Keratinocyte (primary cell): ENCODE measurements around the gene PCNT. TPM values are rescaled to one million over a fixed set of nuclear protein-coding genes. Genes with fewer than 3 reads are reported as not detected.

Source experiments
- DNase-seq: peaks from one replicate; pipeline ENCODE4 v3.0.0-alpha.2; 2011; ENCODE audit warnings: low read depth, missing footprints, low spot score
- FAIRE-seq: peaks from 2 replicates; lab custom pipeline; 2011; peaks lifted over from hg19 to GRCh38; lab: Jason Lieb, UNC
- H2AFZ ChIP-seq: 2 replicates; pipeline ENCODE4 v1.6.0; 2012; ENCODE audit warnings: low read length, control low read depth, inconsistent platforms; ENCODE audit not compliant: control insufficient read depth
- H3K27ac ChIP-seq: 2 replicates; pipeline ENCODE4 v1.5.1; 2011; ENCODE audit warnings: low read length; ENCODE audit not compliant: control insufficient read depth, insufficient read depth
- H3K27me3 ChIP-seq: 3 replicates; pipeline ENCODE4 v1.6.0; 2011; ENCODE audit warnings: low read length; ENCODE audit not compliant: control insufficient read depth, insufficient read depth; ENCODE audit errors: extremely low read depth
- H3K36me3 ChIP-seq, 2 experiments: 2 replicates in 1 of 2; 3 replicates in 1 of 2; pipeline ENCODE4 v1.5.1; 2011; ENCODE audit warnings: low read length in 2 of 2, mild to moderate bottlenecking in 1 of 2; ENCODE audit not compliant: control insufficient read depth in 2 of 2, insufficient read depth in 2 of 2; ENCODE audit errors: extremely low read depth in 1 of 2
- H3K4me1 ChIP-seq: 3 replicates; pipeline ENCODE4 v1.5.1; 2011; ENCODE audit warnings: low read length; ENCODE audit not compliant: control insufficient read depth, insufficient read depth; ENCODE audit errors: extremely low read depth
- H3K4me2 ChIP-seq: 3 replicates; pipeline ENCODE4 v1.6.0; 2011; ENCODE audit warnings: low read depth, low read length; ENCODE audit not compliant: control insufficient read depth, insufficient read depth; ENCODE audit errors: extremely low read depth
- H3K4me3 ChIP-seq, 3 experiments: fragments of 200-600 bp in 1 of 3; sonication (generic) in 1 of 3; 2 replicates in 2 of 3; 3 replicates in 1 of 3; pipeline ENCODE4 v1.5.1; 2011 to 2016; ENCODE audit warnings: low read length in 3 of 3, mild to moderate bottlenecking in 3 of 3, control low read depth in 2 of 3, inconsistent platforms in 1 of 3, low read depth in 1 of 3, mixed read lengths in 1 of 3, mixed run types in 1 of 3, moderate library complexity in 1 of 3; ENCODE audit not compliant: control insufficient read depth in 2 of 3, insufficient read depth in 2 of 3; ENCODE audit errors: extremely low read depth in 1 of 3
- H3K79me2 ChIP-seq: 2 replicates; pipeline ENCODE4 v1.6.0; 2012; ENCODE audit warnings: low read length; ENCODE audit not compliant: control insufficient read depth, insufficient read depth
- H3K9ac ChIP-seq: 3 replicates; pipeline ENCODE4 v1.6.0; 2011; ENCODE audit warnings: low read length; ENCODE audit not compliant: control insufficient read depth, insufficient read depth; ENCODE audit errors: extremely low read depth
- H3K9me1 ChIP-seq: 3 replicates; pipeline ENCODE4 v1.6.0; 2011; ENCODE audit warnings: low read length; ENCODE audit not compliant: control insufficient read depth, insufficient read depth; ENCODE audit errors: extremely low read depth
- H3K9me3 ChIP-seq: 2 replicates; pipeline ENCODE4 v1.5.1; 2012; ENCODE audit warnings: low read depth, low read length; ENCODE audit not compliant: control insufficient read depth
- H4K20me1 ChIP-seq: 3 replicates; pipeline ENCODE4 v1.6.0; 2011; ENCODE audit warnings: low read length; ENCODE audit not compliant: control insufficient read depth, insufficient read depth; ENCODE audit errors: extremely low read depth
- EZH2 ChIP-seq: IDR thresholded peaks from one replicate; pipeline ENCODE4 v1.6.1; 2012; ENCODE audit warnings: inconsistent platforms, mild to moderate bottlenecking, low read length, moderate library complexity
- dilution Hi-C: fragments of 300-500 bp; cut with MboI; formaldehyde crosslinking; loops from one replicate; pipeline ENCODE4 v1.7.0; 2020; ENCODE audit warnings: low sequenced_read_pairs; ENCODE audit not compliant: extremely low pct_ligation_motif_present
- polyA plus RNA-seq, 5 experiments: library from polyadenylated mRNA; depleted of rRNA in 3 of 5; stranded (reverse) in 3 of 5; stranded (forward) in 1 of 5; unstranded in 1 of 5; fragments of >200 nt; gene quantifications; 1 replicate in 1 of 5; 2 replicates in 3 of 5; 3 replicates in 1 of 5; pipeline versions ENCODE4 v1.2.1 to v1.2.3, GENCODE V29; 2011 to 2012; ENCODE audit warnings: missing spikeins in 2 of 5, low read depth in 1 of 5, low replicate concordance in 1 of 5
- TF ChIP-seq, protein P1 (sequence below), 3 experiments: IDR thresholded peaks in 1 of 3; conservative IDR thresholded peaks in 1 of 3; optimal IDR thresholded peaks in 1 of 3; 2 replicates in 2 of 3; 3 replicates in 1 of 3; pipeline versions ENCODE3 to v1.5.1; 2011; ENCODE audit warnings: low read length in 3 of 3, mild to moderate bottlenecking in 3 of 3, moderate library complexity in 2 of 3, control low read depth in 1 of 3, inconsistent platforms in 1 of 3; ENCODE audit not compliant: insufficient read depth in 2 of 3; ENCODE audit errors: extremely low read depth in 1 of 3

PCNT gene
- polyA plus RNA-seq, 1 donor (not counting 4 experiments of a cell fraction or from before 2014, with no cell fraction given), result 9.8 TPM

GRCh38 chr21:46363698-46364097 is 39.7 kb downstream of the PCNT start:
- H3K9me3 ChIP-seq, result no peaks in the 10 kb centered on the region
- TF ChIP-seq EZH2, result no peak
- TF ChIP-seq, protein P1, sequence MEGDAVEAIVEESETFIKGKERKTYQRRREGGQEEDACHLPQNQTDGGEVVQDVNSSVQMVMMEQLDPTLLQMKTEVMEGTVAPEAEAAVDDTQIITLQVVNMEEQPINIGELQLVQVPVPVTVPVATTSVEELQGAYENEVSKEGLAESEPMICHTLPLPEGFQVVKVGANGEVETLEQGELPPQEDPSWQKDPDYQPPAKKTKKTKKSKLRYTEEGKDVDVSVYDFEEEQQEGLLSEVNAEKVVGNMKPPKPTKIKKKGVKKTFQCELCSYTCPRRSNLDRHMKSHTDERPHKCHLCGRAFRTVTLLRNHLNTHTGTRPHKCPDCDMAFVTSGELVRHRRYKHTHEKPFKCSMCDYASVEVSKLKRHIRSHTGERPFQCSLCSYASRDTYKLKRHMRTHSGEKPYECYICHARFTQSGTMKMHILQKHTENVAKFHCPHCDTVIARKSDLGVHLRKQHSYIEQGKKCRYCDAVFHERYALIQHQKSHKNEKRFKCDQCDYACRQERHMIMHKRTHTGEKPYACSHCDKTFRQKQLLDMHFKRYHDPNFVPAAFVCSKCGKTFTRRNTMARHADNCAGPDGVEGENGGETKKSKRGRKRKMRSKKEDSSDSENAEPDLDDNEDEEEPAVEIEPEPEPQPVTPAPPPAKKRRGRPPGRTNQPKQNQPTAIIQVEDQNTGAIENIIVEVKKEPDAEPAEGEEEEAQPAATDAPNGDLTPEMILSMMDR (optimal IDR thresholded peaks at IDR 0.05 in 1 of 3, IDR thresholded peaks at IDR 0.05 in 1 of 3, conservative IDR thresholded peaks at IDR 0.05 in 1 of 3; ENCODE audit: extremely low read depth in 1 of 3, insufficient read depth in 2 of 3, low read length in 3 of 3), result no peak
- H3K4me1 ChIP-seq, result no peaks in the 10 kb centered on the region
- no peak overlapping the region for H3K4me3 ChIP-seq
- no peak overlapping the region for H2AFZ ChIP-seq
- FAIRE-seq, result no peak
- H3K9me1 ChIP-seq, result no peaks in the 10 kb centered on the region
- no peak for DNase-seq
- H3K9ac ChIP-seq, result no peak overlapping the region
- peaks cover 23 to 28% of the 10 kb centered on the region in 2 experiments for H3K36me3 ChIP-seq
- no peak overlapping the region for H3K27ac ChIP-seq
- dilution Hi-C loops, result no loop called here
- no peak overlapping the region for H3K4me2 ChIP-seq
- H3K79me2 ChIP-seq, result peaks cover 2% of the 10 kb centered on the region
- no peaks in the 10 kb centered on the region for H3K27me3 ChIP-seq
- H4K20me1 ChIP-seq, result no peaks in the 10 kb centered on the region

- no peak for DNase-seq
- Histone ChIP-seq H2AFZ (no peak overlapping the region), H3K4me1 (no peaks in the 10 kb centered on the region), H3K4me2 (no peak overlapping the region), H3K79me2 (peaks cover 15% of the 10 kb centered on the region), H3K27me3 (no peaks in the 10 kb centered on the region), H4K20me1 (peaks cover 4% of the 10 kb centered on the region), H3K27ac (no peak overlapping the region), H3K9ac (no peak overlapping the region), H3K9me1 (no peaks in the 10 kb centered on the region), H3K4me3 (no peak overlapping the region), H3K36me3 (peaks cover 28% of the 10 kb centered on the region in 2 experiments), H3K9me3 (no peaks in the 10 kb centered on the region)
- dilution Hi-C loops, result no loop called here
- no peak for FAIRE-seq
- TF ChIP-seq, protein P1 (optimal IDR thresholded peaks at IDR 0.05 in 1 of 3, IDR thresholded peaks at IDR 0.05 in 1 of 3, conservative IDR thresholded peaks at IDR 0.05 in 1 of 3; ENCODE audit: extremely low read depth in 1 of 3, insufficient read depth in 2 of 3, low read length in 3 of 3), result no peak
- TF ChIP-seq EZH2, result no peak
Measured at GRCh38 chr21:46366091-46366490, 42.1 kb downstream of the PCNT start.
